SK-N-SH (cell line): ENCODE results near the gene MAP4K3. TPM values are rescaled to one million over a fixed set of nuclear protein-coding genes. Genes with fewer than 3 reads are reported as not detected.
"Not testable (repeated sequence)": the region's sequence is repeated elsewhere in the genome, so short reads cannot be mapped to it uniquely, and the experiment has no call there.

Source experiments
- CTCF ChIA-PET: fragments of 300-600, 350-600 bp; formaldehyde crosslinking; extraction: SDS; loops from one replicate; lab custom pipeline; 2021; lab: Yijun Ruan, JAX
- POLR2A ChIA-PET: fragments of 350-600 bp; sonication (Branson Sonifier 250); formaldehyde crosslinking; extraction: SDS; loops from one replicate; lab custom pipeline; 2020; ENCODE audit warnings: antibody characterized with exemption, inconsistent platforms; lab: Yijun Ruan, JAX
- DNase-seq: peaks from one replicate; pipeline ENCODE4 v3.0.0; 2012
- H2AFZ ChIP-seq: fragments of 200-600 bp; sonication (generic); 2 replicates; pipeline ENCODE4 v1.8.1; 2016; ENCODE audit warnings: antibody characterized with exemption, mild to moderate bottlenecking, low read depth
- H3F3A ChIP-seq: fragments of 200-600 bp; sonication (generic); replicated peaks from 2 replicates; pipeline ENCODE3; 2016; ENCODE audit warnings: antibody characterized with exemption, mild to moderate bottlenecking; ENCODE audit not compliant: insufficient read depth
- H3K27ac ChIP-seq, 2 experiments: fragments of 200-500 bp in 1 of 2; fragments of 200-600 bp in 1 of 2; sonication (Bioruptor generic) in 1 of 2; sonication (generic), shearing (Covaris generic) in 1 of 2; 2 replicates each; pipeline versions ENCODE4 v1.5.1 to v1.6.1; 2014 to 2016; ENCODE audit warnings: low read depth in 2 of 2, inconsistent platforms in 1 of 2, low read length in 1 of 2, mild to moderate bottlenecking in 1 of 2, mixed read lengths in 1 of 2
- H3K27me3 ChIP-seq: fragments of 200-600 bp; sonication (generic), shearing (Covaris generic); 2 replicates; pipeline ENCODE4 v1.6.1; 2016; ENCODE audit warnings: mixed run types; ENCODE audit not compliant: insufficient read depth
- H3K36me3 ChIP-seq, 2 experiments: fragments of 200-500 bp in 1 of 2; fragments of 200-600 bp in 1 of 2; sonication (Bioruptor generic) in 1 of 2; sonication (generic) in 1 of 2; replicated peaks in 1 of 2; 2 replicates each; pipeline versions ENCODE3 to v1.5.1; 2014 to 2016; ENCODE audit warnings: low read length in 1 of 2, mild to moderate bottlenecking in 1 of 2; ENCODE audit not compliant: insufficient read depth in 2 of 2, control insufficient read depth in 1 of 2
- H3K4me1 ChIP-seq, 2 experiments: fragments of 200-500 bp in 1 of 2; fragments of 200-600 bp in 1 of 2; sonication (Bioruptor generic) in 1 of 2; sonication (generic), shearing (Covaris generic) in 1 of 2; 2 replicates each; pipeline versions ENCODE4 v1.5.1 to v1.6.1; 2014 to 2016; ENCODE audit warnings: low read depth in 1 of 2, low read length in 1 of 2, mixed run types in 1 of 2; ENCODE audit not compliant: insufficient read depth in 2 of 2, control insufficient read depth in 1 of 2
- H3K4me2 ChIP-seq: fragments of 200-600 bp; sonication (generic), shearing (Covaris generic); 2 replicates; pipeline ENCODE4 v1.6.1; 2017; ENCODE audit warnings: mixed run types
- H3K4me3 ChIP-seq, 2 experiments: fragments of 200-500 bp in 1 of 2; fragments of 200-600 bp in 1 of 2; sonication (Bioruptor generic) in 1 of 2; sonication (generic), shearing (Covaris generic) in 1 of 2; 2 replicates each; pipeline versions ENCODE4 v1.5.1 to v1.8.1; 2014 to 2016; ENCODE audit warnings: low read depth in 2 of 2, inconsistent platforms in 1 of 2, low read length in 1 of 2, mild to moderate bottlenecking in 1 of 2, mixed read lengths in 1 of 2, moderate library complexity in 1 of 2
- H3K79me2 ChIP-seq: fragments of 200-600 bp; sonication (generic); 2 replicates; pipeline ENCODE4 v1.8.1; 2017; ENCODE audit warnings: mild to moderate bottlenecking; ENCODE audit not compliant: insufficient read depth
- H3K9ac ChIP-seq: fragments of 200-600 bp; sonication (generic); 2 replicates; pipeline ENCODE4 v1.6.1; 2017; ENCODE audit warnings: mixed run types
- H3K9me2 ChIP-seq: fragments of 200-600 bp; sonication (generic); 2 replicates; pipeline ENCODE4 v1.6.1; 2017; ENCODE audit warnings: mixed run types
- H3K9me3 ChIP-seq: fragments of 200-600 bp; sonication (generic); 2 replicates; pipeline ENCODE4 v1.6.1; 2017; ENCODE audit warnings: mixed run types, mild to moderate bottlenecking, moderate library complexity
- H4K20me1 ChIP-seq: fragments of 200-600 bp; sonication (generic); 2 replicates; pipeline ENCODE4 v1.6.1; 2017; ENCODE audit warnings: mild to moderate bottlenecking, mixed run types; ENCODE audit not compliant: insufficient read depth
- EP300 ChIP-seq, 2 experiments: IDR thresholded peaks; 2 replicates each; pipeline versions ENCODE4 v1.4.0 to v1.6.1; 2012; ENCODE audit warnings: borderline replicate concordance in 1 of 2, low read depth in 1 of 2, low read length in 1 of 2
- GATA2 ChIP-seq: sonication (generic); formaldehyde crosslinking; IDR thresholded peaks from 2 replicates; pipeline ENCODE4 v1.5.0; 2020; ENCODE audit warnings: mild to moderate bottlenecking, missing genetic modification reagents
- NRF1 ChIP-seq: IDR thresholded peaks from 2 replicates; pipeline ENCODE4 v1.6.1; 2012; ENCODE audit warnings: low read depth, mild to moderate bottlenecking, low read length
- WGBS: methylation state at CpG from one replicate; pipeline ENCODE4 v1.1.6; 2017; ENCODE audit warnings: low lambda C conversion rate; 5-methylcytosine and 5-hydroxymethylcytosine counted together
- polyA plus RNA-seq, 3 experiments: library from polyadenylated mRNA; depleted of rRNA; stranded (reverse); fragments of >200 nt; gene quantifications; 2 replicates each; pipeline ENCODE4 v1.2.3, GENCODE V29; 2012
- TF ChIP-seq, protein P1 (sequence below): fragments of 150-350 bp; IDR thresholded peaks from 2 replicates; pipeline ENCODE4 v1.6.1; 2016; ENCODE audit warnings: mild to moderate bottlenecking, low read depth, low read length

Gene MAP4K3
- polyA plus RNA-seq, 1 of the 3 experiments (the other 2 are of a cell fraction): 8.8 TPM

DNA sequence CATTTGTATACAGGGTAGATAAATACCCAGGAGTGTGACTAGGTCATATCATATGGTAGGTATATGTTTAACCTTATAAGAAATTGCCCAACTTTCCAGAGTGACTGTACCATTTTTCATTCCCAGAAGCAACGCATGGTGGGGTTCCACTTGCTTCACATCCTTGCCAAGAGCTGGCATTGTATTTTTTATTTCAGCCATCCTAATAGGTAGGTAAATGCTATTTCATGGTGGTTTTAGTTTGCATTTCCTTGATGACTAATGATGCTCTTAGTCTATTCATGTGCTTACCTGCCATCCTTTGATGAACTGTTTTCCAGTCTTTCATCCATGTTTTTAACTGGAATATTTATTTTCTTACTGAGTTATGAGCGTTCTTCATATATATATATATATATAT, 51.9 kb downstream of the MAP4K3 start:
- no peak for DNase-seq
- no peak overlapping the region for H3K4me2 ChIP-seq
- H3K36me3 ChIP-seq: peaks cover 0 to 4% of the 10 kb centered on the region in 2 experiments
- H3F3A ChIP-seq: peaks cover 7% of the 10 kb centered on the region
- peaks cover 3% of the 10 kb centered on the region; the same call in 1 of the 2 replicates for H4K20me1 ChIP-seq
- H3K9ac ChIP-seq: no peak overlapping the region
- H3K27ac ChIP-seq: no peak overlapping the region
- no peaks in the 10 kb centered on the region for H3K9me2 ChIP-seq
- peaks cover 95% of the 10 kb centered on the region for H3K79me2 ChIP-seq
- no peak overlapping the region for H2AFZ ChIP-seq
- no peak overlapping the region for H3K4me3 ChIP-seq
- ChIA-PET POLR2A (no interaction called here), CTCF (interaction anchor here (0.8 to 1.5 kb wide), 3 partner anchors 48 to 344 kb away, joined by 3 read pairs; no protein-coding TSS in a partner anchor)
- peaks cover 7% of the 10 kb centered on the region; the same call in 1 of the 2 replicates for H3K9me3 ChIP-seq
- peaks cover 18 to 22% of the 10 kb centered on the region in 2 experiments for H3K4me1 ChIP-seq
- 98% methylated on average over 2 of the region's 2 CpGs for WGBS
- H3K27me3 ChIP-seq: no peaks in the 10 kb centered on the region
- TF ChIP-seq EP300 (IDR thresholded peaks at IDR 0.05; ENCODE audit: borderline replicate concordance in 1 of 2, low read depth in 1 of 2, low read length in 1 of 2) (no peak), NRF1 (no peak)
- TF ChIP-seq, all 33 proteins: peak for 0

DNA sequence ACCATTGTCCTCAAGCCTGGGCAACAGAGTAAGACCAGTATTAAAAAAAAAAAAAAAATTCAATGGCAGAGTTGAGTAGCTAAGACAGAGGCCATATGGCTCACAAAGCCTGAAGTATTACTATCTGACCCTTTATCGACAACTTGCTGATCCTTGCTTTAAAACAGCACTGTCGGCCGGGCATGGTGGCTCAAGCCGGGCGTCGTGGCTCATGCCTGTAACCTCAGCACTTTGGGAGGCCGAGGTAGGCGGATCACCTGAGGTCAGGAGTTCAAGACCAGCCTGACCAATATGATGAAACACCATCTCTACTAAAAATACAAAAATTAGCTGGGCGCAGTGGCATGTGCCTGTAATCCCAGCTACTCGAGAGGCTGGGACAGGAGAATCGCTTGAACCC, 53.0 kb downstream of the MAP4K3 start:
- H4K20me1 ChIP-seq, H3K4me2 ChIP-seq, H3F3A ChIP-seq, DNase-seq, H3K4me3 ChIP-seq, POLR2A ChIA-PET, H3K36me3 ChIP-seq, H2AFZ ChIP-seq, H3K27ac ChIP-seq, H3K9ac ChIP-seq, CTCF ChIA-PET, H3K27me3 ChIP-seq, H3K9me2 ChIP-seq, H3K9me3 ChIP-seq: not testable (repeated sequence)
- 98% methylated on average over 7 of the region's 11 CpGs for WGBS
- H3K4me1 ChIP-seq: peaks cover 18 to 26% of the 10 kb centered on the region in 2 experiments
- peaks cover 88% of the 10 kb centered on the region for H3K79me2 ChIP-seq

GRCh38 chr2:39383146-39383545, 53.9 kb downstream of the MAP4K3 start:
- WGBS: 91% methylated on average over 6 of the region's 6 CpGs
- Histone ChIP-seq H3K36me3 (peaks cover 0 to 4% of the 10 kb centered on the region in 2 experiments), H4K20me1 (no peaks in the 10 kb centered on the region), H3K9me2 (no peaks in the 10 kb centered on the region), H2AFZ (no peak overlapping the region), H3K4me3 (no peak overlapping the region), H3K27ac (no peak overlapping the region), H3F3A (peaks cover 7% of the 10 kb centered on the region), H3K79me2 (peaks cover 83% of the 10 kb centered on the region), H3K27me3 (no peaks in the 10 kb centered on the region), H3K4me2 (no peak overlapping the region), H3K4me1 (peaks cover 9 to 28% of the 10 kb centered on the region in 2 experiments), H3K9ac (no peak overlapping the region), H3K9me3 (peaks cover 7% of the 10 kb centered on the region; the same call in 1 of the 2 replicates)
- CTCF ChIA-PET: interaction anchor here (4.1 kb wide), 1 partner anchor 314 kb away, joined by 53 read pairs; no protein-coding TSS in a partner anchor
- POLR2A ChIA-PET: interaction anchor here (0.5 kb wide), 1 partner anchor 635 kb away, joined by 3 read pairs; no protein-coding TSS in a partner anchor
- DNase-seq: no peak
- TF ChIP-seq GATA2 (CRISPR knock-in tag) (no peak), EP300 (IDR thresholded peaks at IDR 0.05; ENCODE audit: borderline replicate concordance in 1 of 2, low read depth in 1 of 2, low read length in 1 of 2) (no peak)
- TF ChIP-seq, protein P1, sequence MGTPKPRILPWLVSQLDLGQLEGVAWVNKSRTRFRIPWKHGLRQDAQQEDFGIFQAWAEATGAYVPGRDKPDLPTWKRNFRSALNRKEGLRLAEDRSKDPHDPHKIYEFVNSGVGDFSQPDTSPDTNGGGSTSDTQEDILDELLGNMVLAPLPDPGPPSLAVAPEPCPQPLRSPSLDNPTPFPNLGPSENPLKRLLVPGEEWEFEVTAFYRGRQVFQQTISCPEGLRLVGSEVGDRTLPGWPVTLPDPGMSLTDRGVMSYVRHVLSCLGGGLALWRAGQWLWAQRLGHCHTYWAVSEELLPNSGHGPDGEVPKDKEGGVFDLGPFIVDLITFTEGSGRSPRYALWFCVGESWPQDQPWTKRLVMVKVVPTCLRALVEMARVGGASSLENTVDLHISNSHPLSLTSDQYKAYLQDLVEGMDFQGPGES: no peak
